NOMO-1 (cell line): Measurements from ENCODE around the gene SRI.
A peak's percentile ranks its signal among the peaks of the same experiment; 100 is the strongest.
"Not testable (repeated sequence)": the region's sequence is repeated elsewhere in the genome, so short reads cannot be mapped to it uniquely, and the experiment has no call there.

Experiments used
- DNase-seq, 2 experiments: peaks; one replicate each; lab custom pipeline; 2025; ENCODE audit not compliant: unreplicated experiment in 2 of 2; lab: John Stamatoyannopoulos, UW

SRI gene

GRCh38 chr7:88191911-88192310 is 27.9 kb downstream of the SRI start:
- no peak for DNase-seq

GRCh38 chr7:88185650-88186049 is 34.2 kb downstream of the SRI start:
- no peak for DNase-seq

GRCh38 chr7:88184848-88185304 is 35.0 kb downstream of the SRI start:
- DNase-seq, result peak; percentile 20 to 59

- DNase-seq, result no peak
These were observed 36.8 kb downstream of the SRI start for GRCh38 chr7:88183051-88183450.

GRCh38 chr7:88176190-88176589 is 43.6 kb downstream of the SRI start:
- DNase-seq, result no peak

- no peak for DNase-seq
These were observed 47.0 kb downstream of the SRI start for GRCh38 chr7:88172842-88173241.

- peak in 1 of 2 experiments; percentile 51 for DNase-seq
These were observed 50.0 kb downstream of the SRI start for GRCh38 chr7:88169717-88170320.

- DNase-seq, result no peak
These were observed 52.1 kb downstream of the SRI start for GRCh38 chr7:88167721-88168120.

GRCh38 chr7:88167223-88167622 is 52.6 kb downstream of the SRI start:
- DNase-seq, result no peak

GRCh38 chr7:88165697-88166096 is 54.1 kb downstream of the SRI start:
- peak in 1 of 2 experiments; percentile 48 for DNase-seq

- not testable (repeated sequence) for DNase-seq
These were observed 60.1 kb downstream of the SRI start for GRCh38 chr7:88159741-88160140.

- DNase-seq, result no peak
These were observed 63.5 kb downstream of the SRI start for GRCh38 chr7:88156356-88156755.

GRCh38 chr7:88155756-88156155 is 64.1 kb downstream of the SRI start:
- DNase-seq, result no peak
